NCI-H82 (cell line): Measurements from ENCODE around the gene MN1.
A peak's percentile ranks its signal among the peaks of the same experiment; 100 is the strongest.

Source experiments
- DNase-seq: peaks from one replicate; lab custom pipeline; 2025; lab: John Stamatoyannopoulos, UW

Gene MN1

GRCh38 chr22:27825174-27825573 is 23.6 kb upstream of the MN1 start:
- no peak for DNase-seq

GRCh38 chr22:27823221-27823620 is 21.7 kb upstream of the MN1 start:
- no peak for DNase-seq

- DNase-seq: no peak
These were observed 19.6 kb upstream of the MN1 start for GRCh38 chr22:27820896-27821866.

GRCh38 chr22:27816552-27816951 is 15.0 kb upstream of the MN1 start:
- no peak for DNase-seq

- no peak for DNase-seq
These were observed 14.4 kb upstream of the MN1 start for GRCh38 chr22:27815826-27816530.

GRCh38 chr22:27814993-27815392 is 13.4 kb upstream of the MN1 start:
- no peak for DNase-seq

GRCh38 chr22:27811778-27812177 is 10.2 kb upstream of the MN1 start:
- no peak for DNase-seq

GRCh38 chr22:27810609-27811151 is 9.1 kb upstream of the MN1 start:
- peak; percentile 45 for DNase-seq

GRCh38 chr22:27809700-27810608 is 8.4 kb upstream of the MN1 start:
- no peak for DNase-seq

GRCh38 chr22:27809226-27809603 is 7.7 kb upstream of the MN1 start:
- DNase-seq: peak; percentile 58

GRCh38 chr22:27808451-27809225 is 7.1 kb upstream of the MN1 start:
- DNase-seq: no peak

GRCh38 chr22:27805841-27806240 is 4.3 kb upstream of the MN1 start:
- no peak for DNase-seq

- DNase-seq: peak; percentile 68
These were observed 3.1 kb upstream of the MN1 start for GRCh38 chr22:27804470-27805297.

GRCh38 chr22:27803841-27804415 is 2.4 kb upstream of the MN1 start:
- no peak for DNase-seq

- no peak for DNase-seq
These were observed 954 bp upstream of the MN1 start for GRCh38 chr22:27802346-27803073.

GRCh38 chr22:27801202-27801615 is 347 bp downstream of the MN1 start:
- peak; percentile 24 for DNase-seq

GRCh38 chr22:27800250-27801201 is 1.0 kb downstream of the MN1 start:
- no peak for DNase-seq

- no peak for DNase-seq
These were observed 1.7 kb downstream of the MN1 start for GRCh38 chr22:27799827-27800249.
